Peyer's patch (tissue), 4 donors: ENCODE data around the gene SLC13A5.

Experiments
- POLR2A ChIP-seq, 2 donors: fragments of 450-650 bp; IDR thresholded peaks; one replicate each; pipeline ENCODE4 v1.5.1; 2017; ENCODE audit warnings: antibody characterized with exemption in 2 of 2, mild to moderate bottlenecking in 2 of 2, moderate library complexity in 2 of 2
- TF ChIP-seq, protein P1 (sequence below), 6 experiments: fragments of 450-650 bp in 4 of 6; fragments of 200-600 bp in 2 of 6; sonication (generic) in 1 of 6; IDR thresholded peaks; one replicate each; pipeline ENCODE4 v1.5.1; 2017 to 2019; ENCODE audit warnings: antibody characterized with exemption in 6 of 6, mild to moderate bottlenecking in 3 of 6, moderate library complexity in 1 of 6

DNA sequence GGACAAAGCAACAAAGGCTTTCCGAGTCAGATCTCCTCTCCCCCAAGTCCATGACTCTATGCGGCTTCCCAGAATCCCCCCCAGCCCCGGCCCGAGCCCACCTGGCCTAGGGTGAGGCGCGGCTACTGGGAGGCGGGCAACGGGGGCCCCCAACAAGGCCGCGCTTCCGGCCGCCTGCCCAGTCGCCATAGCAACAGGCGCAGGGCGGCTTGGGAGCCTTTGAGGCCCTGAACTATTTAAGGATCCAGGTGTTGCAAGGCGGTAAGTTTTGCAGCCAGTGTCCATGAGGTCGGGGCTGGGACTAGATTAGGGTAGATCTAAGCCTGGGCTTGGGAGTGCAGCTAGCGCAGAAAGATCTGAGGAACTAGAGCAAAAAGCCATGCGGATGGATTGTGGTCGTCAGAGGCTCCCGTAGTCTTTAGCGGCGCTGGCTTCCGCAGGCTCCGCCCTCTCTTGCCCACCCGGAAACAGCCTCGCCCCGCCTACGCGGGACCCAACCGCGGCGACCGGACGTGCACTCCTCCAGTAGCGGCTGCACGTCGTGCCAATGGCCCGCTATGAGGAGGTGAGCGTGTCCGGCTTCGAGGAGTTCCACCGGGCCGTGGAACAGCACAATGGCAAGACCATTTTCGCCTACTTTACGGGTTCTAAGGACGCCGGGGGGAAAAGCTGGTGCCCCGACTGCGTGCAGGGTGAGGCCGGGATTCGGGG lies 72.5 kb downstream of the SLC13A5 start, which contains the start of the genes KIAA0753 and TXNDC17:
- TF ChIP-seq, protein P1, sequence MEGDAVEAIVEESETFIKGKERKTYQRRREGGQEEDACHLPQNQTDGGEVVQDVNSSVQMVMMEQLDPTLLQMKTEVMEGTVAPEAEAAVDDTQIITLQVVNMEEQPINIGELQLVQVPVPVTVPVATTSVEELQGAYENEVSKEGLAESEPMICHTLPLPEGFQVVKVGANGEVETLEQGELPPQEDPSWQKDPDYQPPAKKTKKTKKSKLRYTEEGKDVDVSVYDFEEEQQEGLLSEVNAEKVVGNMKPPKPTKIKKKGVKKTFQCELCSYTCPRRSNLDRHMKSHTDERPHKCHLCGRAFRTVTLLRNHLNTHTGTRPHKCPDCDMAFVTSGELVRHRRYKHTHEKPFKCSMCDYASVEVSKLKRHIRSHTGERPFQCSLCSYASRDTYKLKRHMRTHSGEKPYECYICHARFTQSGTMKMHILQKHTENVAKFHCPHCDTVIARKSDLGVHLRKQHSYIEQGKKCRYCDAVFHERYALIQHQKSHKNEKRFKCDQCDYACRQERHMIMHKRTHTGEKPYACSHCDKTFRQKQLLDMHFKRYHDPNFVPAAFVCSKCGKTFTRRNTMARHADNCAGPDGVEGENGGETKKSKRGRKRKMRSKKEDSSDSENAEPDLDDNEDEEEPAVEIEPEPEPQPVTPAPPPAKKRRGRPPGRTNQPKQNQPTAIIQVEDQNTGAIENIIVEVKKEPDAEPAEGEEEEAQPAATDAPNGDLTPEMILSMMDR (IDR thresholded peaks at IDR 0.05): no peak
- peak; percentile 90 to 92 for TF ChIP-seq POLR2A (IDR thresholded peaks at IDR 0.05)
